Non-pigmented ciliary epithelial cell (primary cell): ENCODE results near the gene CBFA2T3.
"Not testable (repeated sequence)": the region's sequence is repeated elsewhere in the genome, so short reads cannot be mapped to it uniquely, and the experiment has no call there.

ENCODE experiments used
- DNase-seq: peaks from one replicate; pipeline ENCODE4 v3.0.0-alpha.2; 2010; ENCODE audit warnings: low read depth

The CBFA2T3 gene

DNA sequence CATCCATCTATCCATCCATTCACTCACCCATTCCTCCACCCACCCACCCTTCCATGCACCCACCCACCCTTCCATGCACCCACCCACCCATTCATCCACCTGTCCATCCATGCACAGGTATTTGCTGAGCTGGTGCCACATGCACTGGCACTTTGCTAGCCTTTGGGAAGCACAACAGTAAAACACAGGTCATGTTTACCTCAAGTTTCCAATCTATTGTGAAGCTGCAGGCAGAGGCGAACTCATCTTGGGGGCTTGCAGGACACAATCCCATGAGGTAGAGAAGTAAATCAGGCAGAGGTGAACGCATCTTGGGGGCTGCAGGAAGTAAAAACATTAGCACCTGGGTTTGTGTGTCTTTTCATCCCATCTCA, 35.6 kb upstream of the CBFA2T3 start:
- no peak for DNase-seq

DNA sequence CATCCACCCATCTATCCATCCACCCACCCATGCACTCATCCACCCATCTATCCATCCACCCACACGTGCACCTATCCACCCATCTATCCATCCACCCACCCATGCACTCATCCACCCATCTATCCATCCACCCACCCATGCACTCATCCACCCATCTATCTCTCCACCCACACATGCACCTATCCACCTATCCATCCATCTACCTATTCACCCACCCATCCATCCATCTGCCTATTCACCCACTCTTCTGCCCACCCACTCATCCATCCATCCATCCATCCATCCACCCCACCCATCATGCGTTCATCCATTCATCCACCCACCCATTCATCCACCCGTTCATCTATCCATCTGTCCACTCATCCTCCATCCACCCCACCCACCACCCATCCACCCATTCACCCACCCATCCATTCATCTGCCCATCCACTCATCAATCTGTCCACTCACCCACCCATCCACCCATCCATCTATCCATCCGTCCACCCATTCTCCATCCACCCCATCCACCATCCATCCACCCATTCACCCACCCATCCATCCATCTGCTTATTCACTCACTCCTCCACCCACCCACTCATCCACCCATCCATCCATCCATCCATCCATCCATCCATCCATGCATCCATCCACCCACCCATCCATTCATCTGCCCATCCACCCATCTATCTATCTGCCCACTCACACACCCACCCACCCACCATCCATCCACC, 35.1 kb upstream of the CBFA2T3 start:
- no peak for DNase-seq

DNA sequence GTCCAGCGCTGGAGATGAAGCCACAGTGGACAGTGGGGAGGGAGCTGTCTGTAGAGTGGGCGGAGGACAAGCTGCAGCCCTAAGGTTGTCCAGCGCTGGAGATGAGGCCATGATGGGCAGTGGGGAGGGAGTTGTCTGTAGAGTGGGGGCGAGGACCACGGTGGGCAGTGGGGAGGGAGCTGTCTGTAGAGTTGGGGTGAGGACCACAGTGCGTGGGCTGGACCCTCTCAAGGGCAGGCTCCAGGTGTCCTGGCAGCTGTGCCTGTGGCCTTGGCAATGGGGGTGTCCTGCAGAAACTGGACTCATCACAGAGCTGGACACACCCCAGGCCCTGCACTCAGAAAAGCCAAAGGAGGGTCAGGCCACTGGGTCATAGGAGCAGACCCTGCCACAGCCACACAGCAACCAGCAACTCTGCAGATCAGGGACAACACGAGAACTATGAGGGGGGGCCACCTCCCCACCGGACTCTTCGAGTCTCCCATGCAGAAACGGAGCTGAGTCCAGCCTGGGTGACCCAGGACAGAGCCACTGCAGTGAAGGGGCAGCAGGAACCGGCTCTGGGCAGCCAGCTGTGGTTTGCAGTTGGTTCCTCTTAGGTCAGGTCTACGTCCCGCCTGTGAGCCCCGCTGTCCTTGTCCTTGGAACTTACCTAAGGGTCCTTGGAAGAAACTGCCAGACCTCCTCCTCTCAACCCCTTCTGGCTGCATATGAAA, 33.4 kb upstream of the CBFA2T3 start:
- DNase-seq: no peak

DNA sequence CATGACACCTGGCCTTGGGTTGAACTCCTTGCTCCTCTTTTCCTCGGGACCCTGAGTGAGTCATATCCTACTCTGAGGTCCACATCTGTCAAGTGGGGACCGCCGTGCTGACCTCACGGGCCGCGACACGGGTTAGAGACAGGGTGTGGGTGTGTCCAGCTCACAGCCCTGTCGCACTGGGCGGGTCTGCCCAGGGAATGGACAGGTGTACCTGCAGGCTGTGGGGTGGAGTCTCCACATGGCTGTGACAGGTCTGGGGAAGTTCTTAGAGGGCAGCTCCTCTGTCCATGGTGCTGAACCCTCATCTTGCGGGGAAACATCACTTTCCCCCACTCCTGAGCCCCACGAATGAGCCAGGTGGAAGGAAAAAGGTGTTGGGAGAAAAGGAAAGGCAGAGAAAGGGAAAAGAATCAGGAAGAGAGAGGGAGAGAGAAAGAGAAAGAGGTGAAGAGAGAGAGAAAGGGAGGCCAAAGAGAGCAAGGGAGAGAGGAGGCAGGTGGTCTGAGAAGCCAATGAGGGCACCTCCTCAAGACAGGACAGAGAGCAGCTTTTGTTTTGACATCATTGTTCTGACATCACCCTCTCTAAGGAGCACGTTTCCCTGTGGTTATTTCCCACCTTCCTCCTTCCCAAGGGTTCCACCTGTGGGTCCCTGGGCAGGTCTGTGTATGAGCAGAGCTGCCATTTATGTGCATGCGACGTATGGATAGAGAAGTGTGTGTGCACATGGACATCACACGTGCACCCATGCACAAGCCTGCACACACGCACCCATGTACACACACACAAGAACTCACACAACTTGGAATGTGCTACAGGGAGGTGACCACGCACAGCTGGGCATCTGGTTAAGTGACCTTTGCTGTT, 32.6 kb upstream of the CBFA2T3 start:
- DNase-seq: no peak

DNA sequence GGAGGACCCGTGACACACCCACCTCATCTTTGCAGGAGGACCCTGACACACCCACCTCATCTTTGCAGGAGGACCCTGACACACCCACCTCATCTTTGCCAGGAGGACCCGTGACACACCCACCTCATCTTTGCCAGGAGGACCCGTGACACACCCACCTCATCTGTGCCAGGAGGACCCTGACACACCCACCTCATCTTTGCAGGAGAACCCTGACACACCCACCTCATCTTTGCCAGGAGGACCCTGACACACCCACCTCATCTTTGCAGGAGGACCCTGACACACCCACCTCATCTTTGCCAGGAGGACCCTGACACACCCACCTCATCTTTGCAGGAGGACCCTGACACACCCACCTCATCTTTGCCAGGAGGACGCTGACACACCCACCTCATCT, 31.8 kb upstream of the CBFA2T3 start:
- DNase-seq: not testable (repeated sequence)

DNA sequence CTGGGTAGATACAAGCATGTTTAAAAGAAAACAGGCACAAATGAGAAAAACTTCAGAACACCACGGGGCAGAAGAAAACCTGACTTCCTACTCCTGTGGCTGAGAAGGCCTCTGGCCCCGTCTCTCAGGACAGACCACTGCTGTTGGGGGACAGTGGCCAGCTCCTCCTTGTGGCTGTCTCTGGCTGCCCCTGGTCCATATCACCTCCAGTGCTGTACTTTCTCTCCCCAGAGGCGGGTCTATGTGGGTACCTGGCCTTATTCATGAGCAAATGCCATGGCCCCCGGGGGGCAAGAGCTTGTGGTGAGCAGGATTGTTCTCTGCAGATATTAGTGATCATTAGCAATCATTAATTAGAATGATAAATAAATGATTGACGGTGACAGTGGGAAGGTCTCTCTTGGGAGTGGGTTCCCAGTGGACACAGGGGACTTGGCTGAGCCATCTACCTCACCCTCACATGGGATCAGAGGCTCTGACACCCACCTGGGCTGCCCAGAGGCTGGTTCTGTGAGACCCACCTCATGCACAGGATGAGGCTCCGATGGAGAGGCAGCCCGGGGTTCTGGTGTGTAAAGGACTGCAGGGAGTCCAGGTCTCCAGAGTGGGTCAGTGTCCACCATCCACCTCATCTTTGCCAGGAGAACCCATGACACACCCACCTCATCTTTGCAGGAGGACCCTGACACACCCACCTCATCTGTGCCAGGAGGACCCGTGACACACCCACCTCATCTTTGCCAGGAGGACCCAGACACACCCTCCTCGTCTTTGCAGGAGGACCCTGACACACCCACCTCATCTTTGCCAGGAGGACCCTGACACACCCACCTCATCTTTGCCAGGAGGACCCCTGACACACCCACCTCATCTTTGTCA, 30.6 kb upstream of the CBFA2T3 start:
- no peak for DNase-seq

DNA sequence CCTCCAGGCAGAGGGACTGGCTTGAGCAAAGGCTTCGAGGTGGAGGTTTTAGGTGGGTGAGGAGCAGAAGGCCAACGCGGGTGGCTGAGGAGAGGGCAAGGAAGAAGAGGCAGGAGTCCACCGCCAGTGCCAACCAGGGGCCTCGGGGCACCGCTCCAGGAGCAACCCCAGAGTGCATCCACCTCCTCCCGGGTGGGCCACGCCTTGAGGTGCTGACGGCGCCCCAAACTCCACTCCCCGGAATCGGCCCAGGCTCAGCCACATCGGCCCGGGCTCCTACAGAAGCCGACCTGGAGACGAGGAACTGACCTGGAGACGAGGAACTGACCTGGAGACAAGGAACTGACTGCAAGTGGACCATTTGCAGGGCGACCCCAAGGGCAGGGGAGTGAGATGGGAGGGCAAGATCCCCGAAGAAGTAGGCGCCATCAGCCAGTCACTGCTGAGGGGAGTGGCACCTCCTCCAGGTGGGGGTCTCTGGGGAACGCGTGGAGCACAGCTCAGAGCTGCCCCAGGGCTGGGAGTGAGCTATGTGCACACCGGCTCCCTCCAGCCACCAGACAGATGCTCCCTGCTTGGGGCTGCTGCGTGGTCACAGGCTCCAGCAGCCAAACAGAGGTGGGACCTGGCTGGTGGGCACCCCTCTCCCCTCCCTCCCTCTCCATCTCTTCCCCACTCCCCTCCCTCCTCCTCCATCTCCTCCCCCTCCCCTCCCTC, 29.2 kb upstream of the CBFA2T3 start:
- DNase-seq: no peak

DNA sequence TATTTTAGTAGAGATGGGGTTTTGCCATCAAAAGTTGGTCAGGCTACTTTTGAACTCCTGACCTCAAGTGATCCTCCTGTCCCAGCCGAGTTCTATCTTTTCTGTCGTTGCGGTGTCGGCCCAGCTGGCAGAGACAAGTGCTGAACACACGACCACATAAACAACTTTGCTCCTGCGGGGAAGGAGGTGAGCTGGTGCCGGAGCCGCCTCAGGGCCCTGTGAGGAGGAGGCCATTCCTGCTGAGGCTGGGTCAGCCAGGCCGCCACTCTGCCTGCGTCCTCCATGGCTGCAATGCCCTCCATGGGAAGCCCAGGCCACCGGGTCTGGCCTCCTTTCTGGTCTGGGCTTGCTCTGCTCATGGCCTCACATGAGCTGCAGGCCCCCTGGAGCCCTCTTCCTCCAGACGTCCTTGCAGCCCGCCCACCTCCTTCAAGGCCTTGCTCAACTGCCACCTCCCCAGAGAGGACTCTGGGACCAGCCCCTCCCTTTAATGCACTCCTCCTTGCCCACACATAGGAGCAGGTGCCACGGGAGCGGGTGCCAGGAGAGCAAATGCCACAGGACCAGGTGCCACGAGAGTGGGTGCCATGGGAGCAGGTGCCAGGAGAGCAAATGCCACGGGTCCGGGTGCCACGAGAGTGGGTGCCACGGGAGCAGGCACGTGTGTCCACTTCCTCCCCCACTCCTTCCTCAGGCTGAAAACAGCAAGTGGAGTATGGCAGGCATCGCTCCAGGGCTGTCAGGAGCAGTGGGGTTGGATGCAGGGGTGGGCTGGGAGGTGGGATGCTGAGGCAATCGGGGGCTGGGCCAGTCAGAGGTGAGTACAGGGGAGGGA, 28.4 kb upstream of the CBFA2T3 start:
- DNase-seq: no peak

DNA sequence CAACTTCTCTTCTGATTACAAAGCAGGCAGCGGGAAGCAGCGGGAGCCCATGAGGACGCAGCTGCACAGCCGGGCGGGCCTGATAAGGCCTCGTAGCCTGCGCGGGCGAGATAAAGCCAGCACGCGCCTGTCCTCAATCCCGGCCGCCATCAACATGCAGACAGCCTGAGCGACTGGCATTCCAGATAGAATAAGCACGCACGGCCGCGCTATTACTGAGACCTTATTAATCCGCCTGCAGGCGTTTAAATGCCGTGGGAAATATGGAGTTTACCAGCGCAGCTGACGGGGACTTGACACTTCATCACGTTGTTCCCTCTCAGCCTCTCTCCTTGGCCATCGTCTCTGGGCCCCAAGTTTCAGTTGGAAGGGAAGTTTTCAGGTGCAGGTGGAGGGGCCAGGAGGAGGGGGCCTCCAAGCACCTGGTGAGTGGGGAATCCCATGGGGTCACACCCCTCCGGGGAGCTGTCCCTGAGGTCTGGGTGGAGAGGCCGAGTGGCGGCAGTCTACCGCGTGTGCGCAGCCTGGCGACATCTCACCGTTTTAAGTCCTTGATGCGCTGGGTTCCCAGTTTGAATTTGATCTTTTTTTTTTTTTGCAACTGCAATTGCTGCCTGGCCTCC, 27.3 kb upstream of the CBFA2T3 start:
- no peak for DNase-seq

DNA sequence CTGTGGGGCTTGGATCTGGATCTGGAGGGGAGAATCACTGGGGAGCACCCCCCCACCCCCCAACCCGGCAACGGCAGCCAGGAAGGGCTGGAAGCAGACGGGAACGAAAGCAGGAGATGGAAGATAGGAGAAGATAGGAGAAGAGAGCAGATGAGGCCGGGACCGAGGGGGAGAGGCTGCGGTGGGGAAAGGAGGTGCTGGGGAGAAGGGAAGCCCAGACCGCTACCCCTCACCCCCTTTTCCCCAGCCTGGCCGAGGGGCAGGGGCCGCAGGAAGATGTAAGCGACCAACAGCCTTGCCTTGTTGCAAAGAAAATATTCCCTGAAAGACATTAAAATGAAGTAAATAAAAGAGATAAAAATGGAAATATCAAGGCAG, 26.8 kb upstream of the CBFA2T3 start:
- DNase-seq: no peak

DNA sequence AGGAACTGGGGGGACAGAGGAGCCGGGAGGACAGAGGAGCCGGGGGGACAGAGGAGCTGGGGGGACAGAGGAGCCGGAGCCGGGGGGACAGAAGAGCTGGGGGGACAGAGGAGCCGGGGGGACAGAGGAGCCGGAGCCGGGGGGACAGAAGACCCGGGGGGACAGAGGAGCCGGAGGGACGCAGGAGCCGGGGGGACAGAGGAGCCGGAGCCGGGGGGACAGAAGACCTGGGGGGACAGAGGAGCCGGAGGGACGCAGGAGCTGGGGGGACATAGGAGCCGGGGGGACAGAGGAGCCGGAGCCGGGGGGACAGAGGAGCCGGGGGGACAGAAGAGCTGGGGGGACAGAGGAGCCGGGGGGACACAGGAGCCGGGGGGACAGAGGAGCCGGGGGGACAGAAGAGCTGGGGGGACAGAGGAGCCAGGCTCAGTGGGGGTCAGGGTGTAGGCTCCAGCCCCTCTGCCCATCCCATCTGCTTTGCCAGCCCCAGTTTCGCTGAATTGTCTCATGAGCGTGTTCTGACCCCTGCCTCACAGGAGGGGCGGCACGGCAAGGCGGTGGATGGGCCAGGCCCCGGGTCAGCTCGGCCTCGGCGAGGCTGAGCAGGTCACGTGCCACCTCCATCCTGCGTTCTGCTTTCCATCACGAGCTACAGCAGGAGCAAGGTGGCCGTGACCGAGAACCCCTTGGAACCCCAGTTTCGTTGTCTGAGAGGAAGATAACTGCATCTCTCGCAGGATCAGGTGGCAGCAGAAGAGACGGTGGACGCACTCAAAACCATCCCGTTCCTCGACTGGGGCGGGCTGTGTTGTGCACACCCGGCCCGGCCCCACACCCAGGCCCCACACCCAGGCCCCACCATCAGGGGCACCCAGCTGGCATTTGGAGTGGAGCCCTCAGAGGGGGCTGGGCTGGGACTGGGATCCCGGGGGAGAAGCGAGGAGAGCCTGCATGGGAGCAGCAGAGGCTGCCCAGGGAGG, 26.1 kb upstream of the CBFA2T3 start:
- no peak for DNase-seq

DNA sequence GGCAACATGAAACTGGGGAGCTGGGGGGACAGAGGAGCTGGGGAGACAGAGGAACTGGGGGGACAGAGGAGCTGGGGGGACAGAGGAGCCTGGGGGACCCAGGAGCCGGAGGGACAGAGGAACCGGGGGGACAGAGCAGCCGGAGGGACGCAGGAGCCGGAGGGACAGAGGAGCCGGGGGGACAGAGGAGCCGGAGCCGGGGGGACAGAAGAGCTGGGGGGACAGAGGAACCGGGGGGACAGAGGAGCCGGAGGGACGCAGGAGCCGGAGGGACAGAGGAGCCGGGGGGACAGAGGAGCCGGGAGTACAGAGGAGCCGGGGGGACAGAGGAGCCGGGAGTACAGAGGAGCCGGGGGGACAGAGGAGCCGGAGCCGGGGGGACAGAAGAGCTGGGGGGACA, 25.1 kb upstream of the CBFA2T3 start:
- DNase-seq: not testable (repeated sequence)

DNA sequence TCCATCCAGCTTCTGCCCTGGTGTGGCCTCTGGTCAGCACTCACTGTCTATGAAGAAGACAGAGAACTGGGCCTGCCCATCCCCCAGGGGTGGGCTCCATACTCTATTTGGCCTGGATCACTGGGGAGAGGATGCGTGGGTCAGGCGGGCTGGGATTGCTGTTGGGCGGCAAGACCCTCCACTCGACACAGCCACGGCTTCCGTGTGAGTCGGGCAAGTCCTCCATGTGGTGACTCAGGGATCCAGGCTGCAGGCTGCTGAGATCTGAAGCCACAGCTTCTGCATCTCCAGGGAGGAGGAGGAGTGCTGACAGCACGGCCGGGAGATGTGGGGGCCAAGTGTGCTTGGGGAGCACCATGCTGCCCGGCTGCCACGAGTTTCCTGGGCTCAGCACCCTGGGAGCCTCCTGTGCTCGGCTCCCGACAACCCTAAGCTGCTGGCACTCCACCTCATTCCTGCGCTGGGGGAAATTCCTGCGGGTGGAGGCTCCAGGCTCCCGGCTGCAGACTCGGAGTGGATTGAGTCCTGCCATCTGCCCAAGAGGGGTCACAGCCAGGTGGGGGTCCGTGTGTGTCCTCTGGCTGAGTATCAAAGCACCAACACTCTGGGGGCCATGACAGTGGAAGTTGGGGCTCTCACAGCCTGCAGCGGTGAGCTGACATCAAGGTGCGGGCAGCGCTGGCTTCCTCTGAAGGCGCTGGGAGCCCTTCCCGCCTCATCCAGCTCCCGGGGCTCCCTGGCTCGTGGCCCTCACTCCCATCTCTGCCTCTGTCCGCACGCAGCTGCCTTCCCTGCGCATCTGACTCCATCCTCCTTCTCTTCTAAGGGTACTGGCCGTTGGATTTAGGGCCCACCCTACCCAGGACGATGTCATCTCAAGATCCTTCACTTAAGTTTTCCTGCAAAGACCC, 24.4 kb upstream of the CBFA2T3 start:
- no peak for DNase-seq

DNA sequence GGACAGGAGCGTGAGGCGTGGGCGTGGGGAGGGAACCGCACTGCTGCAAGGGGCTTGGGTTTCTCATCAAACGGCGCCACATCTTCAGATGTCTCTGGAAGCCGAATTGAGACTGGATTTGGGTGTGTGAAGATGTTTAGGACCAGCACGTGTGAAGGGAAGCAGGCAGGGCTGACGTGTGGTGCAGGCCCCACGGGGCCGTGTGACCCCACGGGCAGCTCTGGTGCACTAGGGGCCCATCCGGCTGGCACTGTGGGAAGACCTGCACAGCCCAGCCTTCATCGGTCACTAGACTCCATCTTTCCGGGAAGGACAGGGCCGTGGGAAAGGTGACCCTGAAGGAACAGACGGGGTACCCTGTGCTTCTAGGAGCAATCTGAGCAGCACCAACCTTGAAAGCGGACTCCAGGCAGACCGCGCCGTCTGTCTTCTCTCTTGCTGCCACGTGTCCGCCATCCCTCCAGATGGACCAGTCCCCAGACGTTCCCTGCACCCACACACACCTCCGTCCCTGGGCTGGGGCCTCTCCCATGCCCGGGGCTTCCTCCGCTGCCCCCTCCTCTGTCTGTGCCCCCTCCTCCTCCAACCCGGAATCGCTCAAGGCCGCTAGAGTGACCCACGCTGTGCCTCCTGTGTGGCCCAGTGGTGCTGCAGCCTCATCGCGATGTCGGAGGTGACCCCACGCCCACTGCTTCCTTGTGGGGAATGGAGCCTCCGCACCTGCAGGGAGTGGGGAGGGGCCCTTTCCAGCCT, 23.4 kb upstream of the CBFA2T3 start:
- DNase-seq: no peak

DNA sequence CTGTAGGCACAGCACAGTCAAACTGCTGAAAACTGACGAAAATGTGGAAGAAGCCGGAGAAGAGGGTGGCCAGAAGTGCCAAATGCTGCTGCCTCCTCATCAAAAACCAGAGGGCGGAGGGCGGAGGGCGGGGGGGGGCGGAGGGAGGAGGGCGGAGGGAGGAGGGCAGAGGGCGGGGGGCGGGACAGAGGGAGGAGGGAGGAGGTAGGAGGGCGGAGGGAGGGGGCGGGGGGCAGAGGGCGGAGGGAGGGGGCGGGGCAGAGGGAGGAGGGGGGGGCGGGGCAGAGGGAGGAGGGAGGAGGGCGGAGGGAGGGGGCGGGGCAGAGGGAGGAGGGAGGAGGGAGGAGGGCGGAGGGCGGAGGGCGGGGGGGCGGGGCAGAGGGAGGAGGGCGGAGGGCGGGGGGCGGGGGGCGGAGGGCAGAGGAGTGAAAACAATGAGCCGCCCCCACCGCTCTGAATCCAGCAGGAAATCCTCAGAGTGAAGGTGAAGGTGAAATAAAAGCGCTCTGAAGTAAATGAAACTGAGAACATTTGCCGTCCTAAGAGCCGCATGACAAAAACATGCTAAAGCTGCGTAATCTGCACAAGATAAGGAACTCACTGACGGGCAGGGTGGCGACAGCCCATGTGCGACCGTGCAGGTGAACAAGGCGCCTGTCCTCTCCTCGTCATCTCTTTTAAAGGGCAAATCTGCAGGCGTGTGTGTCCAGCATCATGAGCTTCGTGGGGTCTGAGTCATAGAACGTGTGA, 22.6 kb upstream of the CBFA2T3 start:
- DNase-seq: no peak
